ENCODE results near the gene SQSTM1. TPM values are rescaled to one million over a fixed set of nuclear protein-coding genes. Genes with fewer than 3 reads are reported as not detected.

Gene SQSTM1
- total and polyA plus RNA-seq, 9 of the 15 experiments (the other 6 are each of a cell fraction or from before 2014, with no cell fraction given): 5.6 to 148 (median 64.0) TPM

GRCh38 chr5:179837076-179838011 is 16.6 kb downstream of the SQSTM1 start (continued):
- TF ChIP-seq VEZF1 (CRISPR knock-in tag; IDR thresholded peaks at IDR 0.05): no peak
- TF ChIP-seq HNRNPL (IDR thresholded peaks at IDR 0.05; ENCODE audit: low read depth, low read length): no peak
- TF ChIP-seq BCOR (IDR thresholded peaks at IDR 0.05): no peak
- no peak for TF ChIP-seq CUX1 (CRISPR knock-in tag; IDR thresholded peaks at IDR 0.05)
- no peak for TF ChIP-seq ZNF75A (CRISPR knock-in tag; IDR thresholded peaks at IDR 0.05)
- TF ChIP-seq RB1 (IDR thresholded peaks at IDR 0.05; ENCODE audit: low read depth): no peak
- 0 out of 4 replicates have a peak, but pooled peaks of 1 of the 2 experiments have one; percentile 10 for TF ChIP-seq MAZ (CRISPR knock-in tag; conservative IDR thresholded peaks at IDR 0.05 in 1 of 2, IDR thresholded peaks at IDR 0.05 in 1 of 2)
- TF ChIP-seq ZNF639 (CRISPR knock-in tag; conservative IDR thresholded peaks at IDR 0.05 in 1 of 2, IDR thresholded peaks at IDR 0.05 in 1 of 2): no peak
- no peak for TF ChIP-seq ZBTB26 (CRISPR knock-in tag; IDR thresholded peaks at IDR 0.05)
- no peak for TF ChIP-seq HLTF (IDR thresholded peaks at IDR 0.05)
- no peak for TF ChIP-seq KAT2B (IDR thresholded peaks at IDR 0.05; ENCODE audit: low read depth, low read length)
- TF ChIP-seq BHLHE40 (IDR thresholded peaks at IDR 0.05; ENCODE audit: low read length): no peak
- TF ChIP-seq BRD4 (IDR thresholded peaks at IDR 0.05): no peak
- no peak for TF ChIP-seq CHD2 (IDR thresholded peaks at IDR 0.05; ENCODE audit: low read depth, low read length)
- no peak for TF ChIP-seq ATF6 (CRISPR knock-in tag; IDR thresholded peaks at IDR 0.05)

Data from K562 (cell line).